ENCODE measurements around the gene PPP1R27. TPM values are rescaled to one million over a fixed set of nuclear protein-coding genes. Genes with fewer than 3 reads are reported as not detected.

The PPP1R27 gene
- polyA plus RNA-seq, 3 donors from 2014 or later, result not detected

- peaks cover 9 to 25% (median 10%) of the 10 kb centered on the region in 3 donors for H3K27me3 Mint-ChIP-seq (ENCODE audit: low read depth in 3 of 3)
- H3K4me3 Mint-ChIP-seq, result peak overlapping the region; percentile 21 to 96 (median 92)
- H3K27ac Mint-ChIP-seq, result no peak overlapping the region
These were observed 23.5 kb upstream of the PPP1R27 start for GRCh38 chr17:81858170-81858966.

GRCh38 chr17:81854974-81855774 is 20.3 kb upstream of the PPP1R27 start:
- DNase-seq, result no peak
- Mint-ChIP-seq H3K36me3 (peaks cover 0 to 15% (median 3%) of the 10 kb centered on the region in 3 donors), H3K4me3 (no peak overlapping the region), H3K27ac (no peak overlapping the region), H3K27me3 (ENCODE audit: low read depth in 3 of 3) (peaks cover 0 to 6% (median 2%) of the 10 kb centered on the region in 3 donors), H3K4me1 (peaks cover 22 to 27% of the 10 kb centered on the region in 2 donors), H3K9me3 (peaks cover 0 to 1% (median 0%) of the 10 kb centered on the region in 6 donors)

More at GRCh38 chr17:81858170-81858966, 23.5 kb upstream of the PPP1R27 start:
- H3K9me3 Mint-ChIP-seq, result peaks cover 0 to 2% (median under 1%) of the 10 kb centered on the region in 6 donors
- no peak for DNase-seq
- peaks cover 0 to 11% (median 3%) of the 10 kb centered on the region in 3 donors for H3K36me3 Mint-ChIP-seq
- peaks cover 38 to 44% of the 10 kb centered on the region in 2 donors for H3K4me1 Mint-ChIP-seq

- Mint-ChIP-seq H3K4me1 (peaks cover 0 to 5% of the 10 kb centered on the region in 2 donors), H3K4me3 (no peak overlapping the region), H3K27ac (no peak overlapping the region), H3K27me3 (ENCODE audit: low read depth in 3 of 3) (peaks cover 0 to 2% (median 0%) of the 10 kb centered on the region in 3 donors), H3K36me3 (peaks cover 0 to 7% (median 3%) of the 10 kb centered on the region in 3 donors), H3K9me3 (no peaks in the 10 kb centered on the region)
- DNase-seq, result no peak
These were observed 17.4 kb upstream of the PPP1R27 start for GRCh38 chr17:81852237-81852636.

- H3K36me3 Mint-ChIP-seq, result peaks cover 0 to 7% (median 3%) of the 10 kb centered on the region in 3 donors
- no peak for DNase-seq
- H3K4me3 Mint-ChIP-seq, result no peak overlapping the region
- peaks cover 0 to 2% (median 0%) of the 10 kb centered on the region in 3 donors for H3K27me3 Mint-ChIP-seq (ENCODE audit: low read depth in 3 of 3)
- no peak overlapping the region for H3K27ac Mint-ChIP-seq
- no peaks in the 10 kb centered on the region for H3K9me3 Mint-ChIP-seq
- H3K4me1 Mint-ChIP-seq, result peaks cover 0 to 5% of the 10 kb centered on the region in 2 donors
These were observed 16.6 kb upstream of the PPP1R27 start for GRCh38 chr17:81851423-81851822.

GRCh38 chr17:81849457-81849856 is 14.6 kb upstream of the PPP1R27 start:
- no peak overlapping the region for H3K27ac Mint-ChIP-seq
- peaks cover 0 to 5% of the 10 kb centered on the region in 2 donors for H3K4me1 Mint-ChIP-seq
- no peaks in the 10 kb centered on the region for H3K9me3 Mint-ChIP-seq
- H3K36me3 Mint-ChIP-seq, result peaks cover 0 to 4% (median 0%) of the 10 kb centered on the region in 3 donors
- H3K4me3 Mint-ChIP-seq, result no peak overlapping the region
- peaks cover 0 to 5% (median 0%) of the 10 kb centered on the region in 3 donors for H3K27me3 Mint-ChIP-seq (ENCODE audit: low read depth in 3 of 3)
- DNase-seq, result no peak

- Mint-ChIP-seq H3K9me3 (no peaks in the 10 kb centered on the region), H3K4me1 (peaks cover 0 to 3% of the 10 kb centered on the region in 2 donors), H3K27ac (no peak overlapping the region), H3K27me3 (ENCODE audit: low read depth in 3 of 3) (peaks cover 0 to 5% (median 0%) of the 10 kb centered on the region in 3 donors), H3K36me3 (peaks cover 0 to 8% (median 0%) of the 10 kb centered on the region in 3 donors), H3K4me3 (no peak overlapping the region)
- DNase-seq, result no peak
These were observed 12.2 kb upstream of the PPP1R27 start for GRCh38 chr17:81846743-81847689.

- Mint-ChIP-seq H3K4me3 (no peak overlapping the region), H3K9me3 (no peaks in the 10 kb centered on the region), H3K4me1 (no peaks in the 10 kb centered on the region), H3K36me3 (peaks cover 0 to 4% (median 0%) of the 10 kb centered on the region in 3 donors), H3K27ac (no peak overlapping the region), H3K27me3 (ENCODE audit: low read depth in 3 of 3) (peaks cover 0 to 5% (median 0%) of the 10 kb centered on the region in 3 donors)
- DNase-seq, result no peak
These were observed 11.3 kb upstream of the PPP1R27 start for GRCh38 chr17:81845881-81846742.

- no peaks in the 10 kb centered on the region for H3K9me3 Mint-ChIP-seq
- H3K4me1 Mint-ChIP-seq, result no peaks in the 10 kb centered on the region
- no peak overlapping the region for H3K4me3 Mint-ChIP-seq
- H3K36me3 Mint-ChIP-seq, result peaks cover 0 to 4% (median 0%) of the 10 kb centered on the region in 3 donors
- no peak for DNase-seq
- H3K27me3 Mint-ChIP-seq (ENCODE audit: low read depth in 3 of 3), result peaks cover 0 to 3% (median 0%) of the 10 kb centered on the region in 3 donors
- peak overlapping the region in 1 of 6 donors; percentile 39 for H3K27ac Mint-ChIP-seq
These were observed 10.5 kb upstream of the PPP1R27 start for GRCh38 chr17:81845361-81845760.

- Mint-ChIP-seq H3K36me3 (peaks cover 0 to 4% (median 0%) of the 10 kb centered on the region in 3 donors), H3K4me1 (no peaks in the 10 kb centered on the region), H3K9me3 (no peaks in the 10 kb centered on the region), H3K4me3 (no peak overlapping the region), H3K27ac (no peak overlapping the region), H3K27me3 (ENCODE audit: low read depth in 3 of 3) (peaks cover 0 to 3% (median 0%) of the 10 kb centered on the region in 3 donors)
- no peak for DNase-seq
These were observed 10.0 kb upstream of the PPP1R27 start for GRCh38 chr17:81844887-81845286.

GRCh38 chr17:81844327-81844851 is 9.5 kb upstream of the PPP1R27 start:
- H3K27ac Mint-ChIP-seq, result no peak overlapping the region
- H3K27me3 Mint-ChIP-seq (ENCODE audit: low read depth in 3 of 3), result peaks cover 0 to 3% (median 0%) of the 10 kb centered on the region in 3 donors
- H3K4me3 Mint-ChIP-seq, result no peak overlapping the region
- H3K4me1 Mint-ChIP-seq, result no peaks in the 10 kb centered on the region
- DNase-seq, result no peak
- no peaks in the 10 kb centered on the region for H3K9me3 Mint-ChIP-seq
- H3K36me3 Mint-ChIP-seq, result peaks cover 0 to 4% (median 0%) of the 10 kb centered on the region in 3 donors

- Mint-ChIP-seq H3K4me3 (no peak overlapping the region), H3K27ac (no peak overlapping the region), H3K27me3 (ENCODE audit: low read depth in 3 of 3) (peaks cover 0 to 3% (median 0%) of the 10 kb centered on the region in 3 donors), H3K4me1 (no peaks in the 10 kb centered on the region), H3K9me3 (no peaks in the 10 kb centered on the region), H3K36me3 (peaks cover 0 to 4% (median 0%) of the 10 kb centered on the region in 3 donors)
- DNase-seq, result no peak
These were observed 9.0 kb upstream of the PPP1R27 start for GRCh38 chr17:81843713-81844326.

All from immature natural killer cell (primary cell).